NOMO-1 treated with dmso at 0.1 percent for 144 hours (cell line): ENCODE data around the gene ME2.
"Not testable (repeated sequence)": the region's sequence is repeated elsewhere in the genome, so short reads cannot be mapped to it uniquely, and the experiment has no call there.

Experiments used
- DNase-seq: peaks from one replicate; lab custom pipeline; 2025; ENCODE audit not compliant: unreplicated experiment; lab: John Stamatoyannopoulos, UW

ME2 gene

GRCh38 chr18:50878345-50879301 lies at the start of gene ME2:
Gene ME2 (plus strand): TSS chr18:50879118. CDS start chr18:50895821, 16,703 bp downstream.
- peak; percentile 92 for DNase-seq

DNA sequence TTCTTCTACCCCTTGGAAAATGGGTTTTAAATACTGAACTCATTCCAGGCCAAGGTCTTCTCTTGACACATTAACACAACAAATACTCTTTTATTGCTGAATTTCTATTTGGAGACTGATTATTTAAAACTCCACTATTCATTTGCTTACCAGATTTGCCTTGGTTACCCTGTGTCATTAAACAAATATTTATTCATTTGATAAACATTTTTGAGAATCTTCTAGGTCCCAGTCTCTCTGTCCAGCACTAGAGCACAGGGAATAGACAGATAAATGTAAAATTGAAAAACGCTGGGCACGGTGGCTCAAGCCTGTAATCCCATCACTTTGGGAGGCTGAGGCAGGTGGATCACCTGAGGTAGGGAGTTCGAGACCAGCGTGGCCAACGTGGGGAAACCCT lies 49.3 kb upstream of the ME2 start:
- no peak for DNase-seq

DNA sequence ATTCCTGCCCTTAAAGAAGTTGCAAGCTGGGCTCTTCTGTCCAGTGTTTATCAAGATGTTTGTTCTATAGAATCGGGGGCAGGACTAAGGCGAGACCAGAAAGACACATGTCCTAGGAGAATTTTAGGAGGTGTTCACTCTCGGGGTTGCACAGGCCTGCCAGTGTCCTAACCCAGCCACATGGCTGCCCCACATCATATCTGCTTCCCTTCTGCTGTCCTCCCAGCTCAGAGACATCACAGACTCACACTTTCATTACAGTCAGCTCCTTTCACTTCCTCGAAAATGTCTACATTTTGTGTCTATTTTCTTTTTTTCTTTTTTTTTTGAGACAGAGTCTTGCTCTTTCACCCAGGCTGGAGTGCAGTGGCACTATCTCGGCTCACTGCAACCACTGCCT lies 48.4 kb upstream of the ME2 start:
- DNase-seq, result peak; percentile 33

DNA sequence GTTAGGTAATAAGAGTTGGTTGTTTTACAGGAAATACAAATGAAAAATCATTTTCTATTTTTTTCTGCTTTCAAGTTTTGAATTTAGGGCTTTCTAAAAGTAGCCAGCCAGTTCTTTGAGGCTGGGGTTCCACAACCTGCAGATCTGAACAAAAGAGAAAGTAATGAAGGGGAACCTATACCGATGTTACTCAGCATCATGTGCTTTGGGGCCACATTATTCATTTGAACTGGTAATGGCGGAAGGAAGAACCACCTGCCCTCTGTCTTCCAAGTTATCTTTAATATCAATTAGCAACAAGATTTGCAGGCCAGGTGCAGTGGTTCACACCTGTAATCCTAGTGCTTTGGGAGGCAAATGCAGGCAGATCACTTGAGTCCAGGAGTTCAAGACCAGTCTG lies 46.2 kb upstream of the ME2 start:
- no peak for DNase-seq

GRCh38 chr18:50833496-50833895 lies 45.4 kb upstream of the ME2 start:
- not testable (repeated sequence) for DNase-seq

GRCh38 chr18:50836521-50836957 lies 42.4 kb upstream of the ME2 start:
- peak; percentile 46 for DNase-seq

GRCh38 chr18:50839341-50839740 lies 39.6 kb upstream of the ME2 start:
- DNase-seq, result no peak

DNA sequence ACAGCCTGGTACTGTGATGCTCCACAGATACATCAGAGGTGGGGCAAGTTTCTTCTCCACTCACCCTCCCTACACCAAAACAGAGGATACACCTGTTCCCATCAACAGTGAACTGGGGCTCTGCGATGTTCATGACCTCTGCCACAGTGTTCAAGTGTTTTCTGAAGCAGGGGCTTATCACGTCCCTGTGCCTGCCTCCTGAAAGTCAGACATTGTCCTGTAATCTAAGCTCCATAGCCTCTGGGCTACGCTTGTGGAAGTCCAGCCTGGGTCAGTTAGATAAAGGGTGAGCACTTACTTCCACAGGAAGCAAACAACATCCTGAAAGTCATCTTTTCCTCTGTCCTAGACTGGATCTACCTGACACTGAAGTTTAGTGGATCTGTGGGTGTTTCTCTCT lies 38.9 kb upstream of the ME2 start:
- no peak for DNase-seq

DNA sequence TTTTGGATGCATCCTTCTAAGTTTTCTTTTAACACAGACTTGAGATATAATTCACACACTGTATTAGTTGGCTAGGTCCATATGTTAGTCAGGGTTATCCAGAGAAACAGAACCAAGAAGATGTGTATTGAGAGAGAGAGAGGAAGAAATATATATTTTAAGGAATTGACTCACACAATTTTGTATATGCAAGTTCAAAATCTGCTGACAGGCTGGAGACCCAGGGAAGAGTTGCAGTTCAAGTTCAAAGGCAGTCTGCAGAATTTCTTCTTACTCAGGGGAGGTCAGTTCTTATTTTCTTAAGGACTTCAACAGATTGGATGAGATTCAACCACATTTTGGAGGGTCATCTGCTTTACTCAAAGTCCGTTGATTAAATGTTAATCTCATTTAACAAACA lies 36.1 kb upstream of the ME2 start:
- no peak for DNase-seq

GRCh38 chr18:50844554-50844953 lies 34.4 kb upstream of the ME2 start:
- no peak for DNase-seq

DNA sequence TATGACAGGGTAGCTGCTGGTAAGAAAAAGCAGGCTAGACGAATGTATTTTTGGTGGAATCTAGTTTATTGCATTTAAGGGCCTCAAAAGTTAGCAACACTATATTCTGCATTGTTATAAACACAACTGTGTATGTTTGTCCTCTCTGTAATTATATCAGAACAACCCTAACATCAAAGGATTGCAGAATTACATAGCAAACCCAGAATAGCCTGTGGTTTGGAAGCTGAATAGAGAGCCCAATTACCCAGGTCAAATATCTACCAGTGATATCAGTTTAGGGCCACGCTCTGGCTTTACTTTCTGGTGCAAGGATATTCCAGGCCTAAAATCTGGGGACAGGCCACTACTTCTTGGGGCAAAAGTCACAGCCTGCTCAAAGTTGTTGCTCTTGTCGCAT lies 34.0 kb upstream of the ME2 start:
- DNase-seq, result no peak

- no peak for DNase-seq
These were observed 31.7 kb upstream of the ME2 start for GRCh38 chr18:50847192-50847591.

- no peak for DNase-seq
These were observed 30.8 kb upstream of the ME2 start for GRCh38 chr18:50848061-50848551.

DNA sequence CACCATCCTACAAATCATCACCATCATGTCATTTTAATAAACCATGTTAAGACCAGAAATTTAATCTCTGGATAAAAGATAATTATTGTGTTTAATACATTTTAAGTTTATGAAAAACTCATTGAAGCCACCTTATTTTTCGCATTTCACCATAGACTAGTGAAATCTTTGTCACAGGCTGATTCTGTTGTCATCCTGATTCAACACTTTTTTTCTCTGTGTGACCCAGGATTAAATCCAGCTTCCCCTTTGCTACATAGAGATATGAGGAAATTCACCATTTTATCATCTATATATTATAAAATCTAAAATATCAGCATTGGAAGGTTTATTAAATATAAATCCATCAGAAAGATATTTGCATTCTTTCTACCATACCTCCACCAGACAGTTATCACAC lies 29.9 kb upstream of the ME2 start:
- DNase-seq, result no peak

DNA sequence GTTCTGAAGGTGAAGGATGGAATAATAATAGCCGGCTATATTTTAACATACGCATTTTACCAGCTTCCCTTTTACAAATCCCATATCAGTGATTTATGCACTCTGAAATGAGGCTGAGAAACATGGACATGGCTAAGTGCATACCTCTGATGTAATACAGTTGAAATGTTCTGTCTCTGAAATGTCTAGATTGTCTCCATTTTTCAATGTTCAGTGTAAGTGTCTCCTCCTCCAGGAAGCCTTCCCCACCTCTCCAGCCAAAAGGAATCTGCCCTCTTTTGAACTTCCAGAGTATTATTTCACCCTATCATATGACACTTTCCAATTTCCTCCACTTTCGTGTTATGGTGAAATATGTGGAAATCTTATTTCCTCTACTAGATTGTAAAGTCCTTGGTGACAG lies 29.5 kb upstream of the ME2 start:
- no peak for DNase-seq

DNA sequence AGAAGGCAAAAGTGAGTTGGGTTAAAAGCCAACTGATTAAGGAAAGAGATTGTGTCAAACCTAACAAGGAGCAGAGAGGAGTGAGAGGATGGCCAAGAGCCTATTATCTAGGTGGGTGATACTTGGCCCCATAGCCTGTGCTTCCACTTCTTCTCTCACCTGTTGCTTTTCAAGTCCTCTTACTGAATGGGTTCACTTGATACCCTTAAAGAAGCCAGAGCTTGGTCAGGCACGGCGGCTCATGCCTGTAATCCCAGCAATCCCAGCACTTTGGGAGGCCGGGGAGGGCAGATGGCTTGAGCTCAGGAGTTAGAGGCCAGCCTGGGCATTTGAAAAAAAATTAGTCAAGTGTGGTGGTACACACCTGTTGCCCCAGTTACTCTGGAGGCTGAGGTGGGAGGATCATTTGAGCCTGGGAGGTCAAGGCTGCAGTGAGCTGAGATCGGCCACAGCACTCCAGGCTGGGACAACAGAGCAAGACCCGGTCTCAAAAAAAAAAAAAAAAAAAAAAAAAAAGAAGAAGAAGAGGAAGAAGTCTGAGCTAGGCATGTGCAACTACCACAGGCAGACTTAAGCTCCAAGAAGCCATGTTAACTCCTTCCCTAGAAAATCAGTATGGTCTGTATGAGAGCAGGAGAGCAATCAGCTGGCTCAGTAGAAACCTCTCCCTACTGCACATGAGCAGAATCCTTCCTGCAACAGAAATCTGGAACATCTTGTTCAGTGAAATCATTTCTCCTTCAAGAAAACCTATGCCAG lies 28.4 kb upstream of the ME2 start:
- DNase-seq, result no peak

GRCh38 chr18:50853863-50854271 lies 25.1 kb upstream of the ME2 start:
- no peak for DNase-seq

DNA sequence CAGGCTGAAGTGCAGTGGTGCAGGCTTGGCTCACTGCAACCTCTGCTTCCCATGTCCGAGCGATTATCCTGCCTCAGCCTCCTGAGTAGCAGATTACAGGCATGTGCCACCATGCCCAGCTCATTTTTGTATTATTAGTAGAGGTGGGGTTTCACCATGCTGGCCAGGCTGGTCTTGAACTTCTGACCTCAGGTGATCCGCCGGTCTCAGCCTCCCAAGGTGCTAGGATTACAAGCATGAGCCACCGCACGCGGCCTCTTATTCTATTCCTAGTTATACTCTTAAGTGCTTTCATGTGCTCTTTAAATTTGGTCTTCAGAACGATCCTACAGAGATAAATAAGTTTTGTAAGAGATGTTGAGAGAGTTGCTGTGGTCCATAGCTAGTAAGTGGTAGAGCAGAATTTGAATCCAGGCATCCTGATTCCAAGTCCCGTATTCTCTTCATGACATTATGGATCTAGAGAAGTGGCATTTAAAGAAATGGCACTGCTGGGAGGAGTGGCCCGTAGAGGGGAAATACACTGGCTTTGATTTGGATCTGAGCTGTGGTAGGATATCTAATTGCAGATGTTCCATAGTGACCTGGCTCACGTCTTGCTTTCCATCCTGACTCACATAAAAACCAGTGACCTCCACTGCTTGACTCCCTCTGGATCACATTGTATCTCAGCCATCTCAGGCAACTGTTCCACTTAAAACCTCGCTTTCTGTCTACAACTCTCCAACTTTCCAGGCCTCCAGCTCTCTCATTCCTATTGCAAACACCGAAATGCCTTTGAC lies 22.8 kb upstream of the ME2 start:
- no peak for DNase-seq

- not testable (repeated sequence) for DNase-seq
These were observed 21.8 kb upstream of the ME2 start for GRCh38 chr18:50857166-50857565.

GRCh38 chr18:50857694-50858093 lies 21.2 kb upstream of the ME2 start:
- DNase-seq, result no peak
